GM06990 (cell line): ENCODE results near the gene TFF2.

ENCODE experiments used
- DNase-seq: peaks from one replicate; pipeline ENCODE4 v3.0.0-alpha.2; 2011; ENCODE audit not compliant: insufficient read length; ENCODE audit errors: extremely low read depth
- H3K27me3 ChIP-seq: replicated peaks from 2 replicates; pipeline ENCODE4 v1.6.0; 2011; ENCODE audit warnings: low read length; ENCODE audit not compliant: control insufficient read depth, insufficient read depth
- H3K36me3 ChIP-seq: 2 replicates; pipeline ENCODE4 v1.5.1; 2011; ENCODE audit warnings: low read length; ENCODE audit not compliant: control insufficient read depth, insufficient read depth
- H3K4me3 ChIP-seq: replicated peaks from 2 replicates; pipeline ENCODE4 v1.5.1; 2011; ENCODE audit warnings: low read depth, mild to moderate bottlenecking, control low read depth, low read length
- TF ChIP-seq, protein P1 (sequence below): IDR thresholded peaks from 2 replicates; pipeline ENCODE4 v1.5.1; 2011; ENCODE audit warnings: low read length, control low read depth, mild to moderate bottlenecking, inconsistent platforms; ENCODE audit not compliant: insufficient read depth, poor library complexity, severe bottlenecking

TFF2 gene, protein sequence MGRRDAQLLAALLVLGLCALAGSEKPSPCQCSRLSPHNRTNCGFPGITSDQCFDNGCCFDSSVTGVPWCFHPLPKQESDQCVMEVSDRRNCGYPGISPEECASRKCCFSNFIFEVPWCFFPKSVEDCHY

DNA sequence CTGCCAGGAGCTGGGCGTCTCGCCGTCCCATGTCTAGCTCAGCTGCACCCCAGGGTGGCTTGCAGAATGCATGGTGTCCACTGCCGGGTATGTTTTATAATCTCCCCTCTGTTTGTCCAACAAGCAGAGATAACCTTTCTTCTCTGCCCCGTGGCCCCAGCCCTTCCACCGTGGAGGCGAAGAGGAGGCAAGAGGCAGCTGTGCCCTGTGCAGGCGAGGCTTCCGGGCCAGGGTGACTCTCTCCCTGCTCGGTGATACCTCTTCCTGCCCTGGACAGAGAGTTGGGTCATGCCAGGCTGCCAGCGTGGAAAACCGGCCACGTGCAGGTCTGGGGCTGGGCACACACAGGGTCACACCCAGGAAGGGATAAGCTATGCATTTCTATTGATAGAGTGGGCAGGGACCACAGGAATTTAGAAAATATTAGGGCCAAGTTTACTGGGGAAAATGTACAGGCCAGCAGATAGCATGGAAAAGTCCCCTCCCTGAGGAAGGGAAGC lies at the start of gene TFF2:
Gene TFF2 (minus strand): TSS at position 68 of the 500 bp plus-strand sequence. CDS start 37 bp downstream, at position 31.
- DNase-seq: no peak
- Histone ChIP-seq H3K27me3 (peaks cover 2% of the 10 kb centered on the region; the same call in 1 of the 2 replicates), H3K36me3 (no peaks in the 10 kb centered on the region), H3K4me3 (no peak within 1 kb of the TSS)
- TF ChIP-seq, protein P1, sequence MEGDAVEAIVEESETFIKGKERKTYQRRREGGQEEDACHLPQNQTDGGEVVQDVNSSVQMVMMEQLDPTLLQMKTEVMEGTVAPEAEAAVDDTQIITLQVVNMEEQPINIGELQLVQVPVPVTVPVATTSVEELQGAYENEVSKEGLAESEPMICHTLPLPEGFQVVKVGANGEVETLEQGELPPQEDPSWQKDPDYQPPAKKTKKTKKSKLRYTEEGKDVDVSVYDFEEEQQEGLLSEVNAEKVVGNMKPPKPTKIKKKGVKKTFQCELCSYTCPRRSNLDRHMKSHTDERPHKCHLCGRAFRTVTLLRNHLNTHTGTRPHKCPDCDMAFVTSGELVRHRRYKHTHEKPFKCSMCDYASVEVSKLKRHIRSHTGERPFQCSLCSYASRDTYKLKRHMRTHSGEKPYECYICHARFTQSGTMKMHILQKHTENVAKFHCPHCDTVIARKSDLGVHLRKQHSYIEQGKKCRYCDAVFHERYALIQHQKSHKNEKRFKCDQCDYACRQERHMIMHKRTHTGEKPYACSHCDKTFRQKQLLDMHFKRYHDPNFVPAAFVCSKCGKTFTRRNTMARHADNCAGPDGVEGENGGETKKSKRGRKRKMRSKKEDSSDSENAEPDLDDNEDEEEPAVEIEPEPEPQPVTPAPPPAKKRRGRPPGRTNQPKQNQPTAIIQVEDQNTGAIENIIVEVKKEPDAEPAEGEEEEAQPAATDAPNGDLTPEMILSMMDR: no peak

DNA sequence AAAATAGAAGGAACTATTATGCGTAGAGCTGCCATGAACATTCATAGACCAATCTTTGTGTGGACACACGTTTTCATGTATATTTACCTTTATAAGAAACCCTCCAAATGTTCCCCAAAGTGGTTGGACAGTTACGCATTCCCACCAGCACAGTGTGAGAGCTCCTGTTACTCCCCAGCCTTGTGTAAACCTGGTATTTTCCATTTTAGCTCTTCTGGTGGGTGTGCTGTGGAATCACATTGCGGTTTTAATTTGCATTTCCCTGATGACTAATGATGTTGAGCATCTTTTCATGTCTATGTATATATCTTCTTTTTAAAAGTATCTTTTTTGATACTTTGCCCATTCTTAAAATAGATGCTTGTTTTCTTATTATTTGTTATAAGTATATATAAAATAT lies 49.7 kb upstream of the TFF2 start:
- TF ChIP-seq, protein P1: no peak
- Histone ChIP-seq H3K36me3 (no peaks in the 10 kb centered on the region), H3K27me3 (no peaks in the 10 kb centered on the region), H3K4me3 (no peak overlapping the region)
- no peak for DNase-seq

DNA sequence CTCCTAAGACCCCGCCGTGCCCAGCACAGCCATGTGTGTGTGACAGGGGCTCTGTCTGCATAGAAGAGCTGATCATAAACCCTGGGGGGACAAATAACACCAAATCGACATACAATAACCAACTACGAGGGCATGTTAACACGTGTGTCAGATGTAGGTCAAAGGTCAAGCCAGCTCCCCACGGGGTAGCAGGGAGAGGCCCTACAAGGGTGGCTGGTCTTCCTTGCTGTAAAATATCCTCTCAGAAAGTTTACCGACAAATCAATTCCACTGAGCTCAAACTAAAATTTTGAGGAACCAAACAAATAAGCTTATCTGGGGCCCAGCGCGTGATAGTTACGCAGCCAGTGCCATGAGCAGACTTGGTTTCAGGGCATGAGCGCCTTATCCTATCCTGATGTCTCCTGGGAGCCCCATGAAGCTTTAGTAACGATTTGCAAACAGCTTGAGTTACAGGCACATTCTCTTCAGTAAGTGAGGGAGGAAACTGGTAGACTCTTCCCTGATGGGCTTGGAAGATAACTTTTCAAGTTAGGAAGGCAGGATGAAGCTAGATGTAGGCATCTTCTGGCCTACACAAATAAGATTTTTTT lies 47.7 kb upstream of the TFF2 start:
- DNase-seq: no peak
- TF ChIP-seq, protein P1: no peak
- Histone ChIP-seq H3K36me3 (no peaks in the 10 kb centered on the region), H3K4me3 (no peak overlapping the region), H3K27me3 (no peaks in the 10 kb centered on the region)

DNA sequence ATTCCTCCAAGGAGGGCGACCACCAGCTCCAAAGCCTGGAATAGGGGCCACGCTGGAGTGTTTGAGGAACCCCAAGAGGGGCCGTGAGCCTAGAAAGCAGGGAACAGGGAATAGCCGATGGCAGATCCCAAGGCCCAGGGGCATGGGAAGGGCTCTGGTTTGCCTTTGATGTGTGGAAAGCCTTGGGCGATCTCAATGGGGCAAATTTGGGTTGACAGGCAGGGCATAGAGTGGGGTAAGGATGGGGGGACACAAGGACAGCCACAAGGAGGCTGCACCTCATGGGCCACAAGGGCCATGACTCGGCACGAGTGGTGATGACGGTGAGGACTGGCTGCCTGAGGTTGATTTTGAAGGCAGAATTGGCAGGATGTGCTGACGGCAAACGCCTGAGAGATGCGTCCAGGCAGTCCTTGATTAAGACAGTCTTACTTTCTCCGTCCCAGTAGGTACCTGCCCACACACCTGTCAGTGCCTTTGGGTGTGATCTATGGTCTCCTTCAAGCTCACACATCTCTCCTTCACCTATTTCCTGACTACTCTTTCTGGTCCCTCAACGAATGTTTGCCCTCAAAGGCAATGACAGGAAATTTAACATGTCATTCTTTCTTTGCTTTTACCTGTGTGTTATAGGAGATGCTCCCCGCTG lies 47.1 kb upstream of the TFF2 start:
- Histone ChIP-seq H3K36me3 (no peaks in the 10 kb centered on the region), H3K27me3 (no peaks in the 10 kb centered on the region)
- DNase-seq: no peak

DNA sequence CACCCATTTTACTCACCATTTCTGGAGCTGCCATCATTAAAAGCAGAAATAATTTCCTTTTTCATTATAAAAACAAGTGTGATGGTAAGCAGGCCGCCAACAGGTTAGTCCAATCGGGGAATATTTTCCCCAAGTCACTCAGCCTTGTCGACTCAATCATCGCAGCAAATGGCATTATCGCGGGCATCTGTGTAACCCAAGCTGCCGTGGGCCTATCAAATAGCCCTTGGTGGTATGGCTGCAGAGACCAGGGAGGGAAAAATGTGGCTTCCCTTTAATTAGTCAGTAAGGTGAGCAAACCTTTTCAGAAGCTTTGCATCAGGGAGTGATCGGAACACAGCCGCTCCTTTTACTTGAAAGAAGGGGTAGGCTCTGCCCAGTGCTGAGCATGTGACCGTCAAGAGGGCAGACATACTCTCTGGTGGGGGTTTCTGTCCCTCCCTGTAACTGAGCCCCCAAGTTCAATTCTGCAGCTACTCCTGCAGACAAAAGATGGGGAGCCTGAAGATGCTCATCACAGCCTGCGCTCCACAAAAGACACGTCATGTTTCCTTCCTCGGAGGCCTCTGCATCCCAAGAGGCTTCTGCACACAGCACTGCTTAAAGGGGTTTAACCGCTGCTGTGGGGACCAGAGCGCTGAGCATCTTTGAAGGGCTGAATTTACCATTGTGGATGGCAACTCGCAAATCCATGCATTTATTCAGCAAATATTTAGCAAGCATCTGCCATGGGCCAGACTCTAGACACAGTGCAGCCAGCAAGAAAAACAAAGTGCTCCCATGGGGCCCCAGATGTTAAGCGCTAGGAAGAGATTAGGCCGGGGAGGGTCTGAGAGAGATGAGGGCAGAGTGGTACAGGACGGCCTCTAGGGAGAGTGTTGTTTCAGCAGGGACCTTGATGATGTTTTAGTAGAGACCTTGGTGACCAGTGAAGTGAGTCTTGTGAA lies 46.3 kb upstream of the TFF2 start:
- Histone ChIP-seq H3K4me3 (no peak overlapping the region), H3K27me3 (no peaks in the 10 kb centered on the region), H3K36me3 (no peaks in the 10 kb centered on the region)
- TF ChIP-seq, protein P1: no peak
- no peak for DNase-seq

More for the DNA sequence above, 47.1 kb upstream of the TFF2 start:
- H3K4me3 ChIP-seq: no peak overlapping the region
- TF ChIP-seq, protein P1: no peak
